Bronchial epithelial cell (primary cell): Measurements from ENCODE around the gene ONECUT3. TPM values are rescaled to one million over a fixed set of nuclear protein-coding genes. Genes with fewer than 3 reads are reported as not detected.

ENCODE experiments used
- DNase-seq: peaks from one replicate; pipeline ENCODE4 v3.0.0-alpha.2; 2010; ENCODE audit warnings: low read depth
- FAIRE-seq: peaks from 2 replicates; lab custom pipeline; 2011; peaks lifted over from hg19 to GRCh38; lab: Jason Lieb, UNC
- H3K27me3 ChIP-seq: 2 replicates; pipeline ENCODE4 v1.5.1; 2011; ENCODE audit warnings: low read length; ENCODE audit not compliant: control insufficient read depth, insufficient read depth
- H3K36me3 ChIP-seq: 2 replicates; pipeline ENCODE4 v1.5.1; 2011; ENCODE audit warnings: low read length; ENCODE audit not compliant: control insufficient read depth, insufficient read depth
- H3K4me3 ChIP-seq: 2 replicates; pipeline ENCODE4 v1.5.1; 2011; ENCODE audit warnings: mild to moderate bottlenecking, low read depth, low read length, control low read depth
- CTCF ChIP-seq: IDR thresholded peaks from 2 replicates; pipeline ENCODE4 v1.5.1; 2011; ENCODE audit warnings: mild to moderate bottlenecking, moderate library complexity, low read length, control low read depth, inconsistent platforms; ENCODE audit not compliant: insufficient read depth, severe bottlenecking
- total RNA-seq: library from RNA; depleted of rRNA; stranded (reverse); fragments of >200 nt; gene quantifications from 2 replicates; pipeline ENCODE4 v1.2.1, GENCODE V29; 2014

Gene ONECUT3
- total RNA-seq, 1 donor from 2014 or later: under 0.01 TPM

DNA sequence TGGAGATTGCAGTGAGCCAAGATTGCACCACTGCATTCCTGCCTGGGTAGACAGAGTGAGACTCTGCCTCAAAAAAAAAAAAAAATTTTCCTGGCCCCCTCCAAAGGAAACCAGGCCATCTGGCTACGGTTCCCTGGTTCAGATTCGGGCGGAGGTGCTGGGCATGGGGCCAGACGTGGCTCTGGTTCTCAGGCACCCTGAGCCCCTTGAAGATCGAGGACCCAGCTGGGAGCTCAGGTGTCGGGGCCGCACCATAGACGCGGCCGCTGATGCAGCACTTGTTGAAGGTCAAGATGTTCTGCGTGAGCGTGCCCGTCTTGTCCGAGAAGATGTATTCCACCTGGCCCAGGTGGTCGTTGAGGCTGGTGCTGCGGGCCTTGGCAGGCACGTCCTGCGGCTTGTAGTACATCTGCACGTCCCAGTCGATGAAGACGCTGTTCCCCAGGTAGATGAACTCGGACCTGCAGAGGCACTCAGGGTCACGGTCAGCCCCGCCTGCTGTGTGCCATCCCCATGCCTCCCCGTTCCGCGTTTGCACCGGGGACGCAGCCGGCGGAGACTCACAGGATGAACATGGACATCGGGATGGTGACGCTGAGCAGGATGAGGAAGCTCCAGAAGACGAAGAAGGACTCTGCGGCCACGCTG, 46.5 kb downstream of the ONECUT3 start:
- H3K36me3 ChIP-seq: no peaks in the 10 kb centered on the region
- H3K27me3 ChIP-seq: no peaks in the 10 kb centered on the region
- FAIRE-seq (no peak), DNase-seq (no peak)
- TF ChIP-seq CTCF: no peak
- H3K4me3 ChIP-seq: no peak overlapping the region

GRCh38 chr19:1804858-1805257, 51.6 kb downstream of the ONECUT3 start:
- no peak overlapping the region for H3K4me3 ChIP-seq
- no peak for FAIRE-seq
- no peak for TF ChIP-seq CTCF
- DNase-seq: no peak
- no peaks in the 10 kb centered on the region for H3K36me3 ChIP-seq
- H3K27me3 ChIP-seq: no peaks in the 10 kb centered on the region

DNA sequence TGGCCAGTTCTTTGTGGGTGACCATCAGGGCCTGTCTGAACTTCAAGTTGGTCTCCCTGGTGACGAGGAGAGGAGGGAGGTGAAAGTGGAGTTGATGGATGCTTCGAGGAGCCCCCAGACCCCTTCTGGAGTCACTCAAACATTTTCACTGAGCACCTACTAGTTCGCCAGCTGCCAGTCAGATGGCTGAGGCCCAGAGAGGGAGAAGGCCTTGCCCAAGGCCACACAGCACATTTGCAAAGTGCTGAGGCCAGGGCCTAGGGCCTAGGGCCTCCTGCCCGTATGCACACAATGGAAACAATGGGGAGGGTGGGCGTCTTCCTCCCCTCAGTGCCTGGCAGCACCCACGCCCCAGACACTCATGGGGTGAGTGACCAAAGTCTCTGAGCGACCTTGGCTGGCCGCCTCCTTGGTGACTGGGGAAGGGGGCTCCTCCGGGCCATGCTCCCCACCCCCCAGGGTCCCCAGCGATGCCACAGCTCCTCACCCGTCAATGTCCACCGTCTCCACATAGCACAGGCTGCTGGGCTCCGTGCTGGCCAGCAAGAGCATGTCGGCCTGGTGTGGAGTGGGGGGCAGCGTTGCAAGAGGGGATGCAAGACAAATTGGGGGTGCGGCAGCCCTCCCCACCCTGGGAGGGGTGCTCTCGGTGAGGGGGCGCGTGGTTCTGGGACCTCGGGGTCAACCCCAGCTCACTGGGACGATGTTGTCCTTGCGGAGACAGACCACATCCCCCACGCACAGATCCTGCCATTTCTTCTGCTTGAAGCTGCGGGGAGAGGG, 52.3 kb downstream of the ONECUT3 start:
- no peak for TF ChIP-seq CTCF
- FAIRE-seq: no peak
- Histone ChIP-seq H3K36me3 (no peaks in the 10 kb centered on the region), H3K27me3 (no peaks in the 10 kb centered on the region), H3K4me3 (no peak overlapping the region)
- no peak for DNase-seq

DNA sequence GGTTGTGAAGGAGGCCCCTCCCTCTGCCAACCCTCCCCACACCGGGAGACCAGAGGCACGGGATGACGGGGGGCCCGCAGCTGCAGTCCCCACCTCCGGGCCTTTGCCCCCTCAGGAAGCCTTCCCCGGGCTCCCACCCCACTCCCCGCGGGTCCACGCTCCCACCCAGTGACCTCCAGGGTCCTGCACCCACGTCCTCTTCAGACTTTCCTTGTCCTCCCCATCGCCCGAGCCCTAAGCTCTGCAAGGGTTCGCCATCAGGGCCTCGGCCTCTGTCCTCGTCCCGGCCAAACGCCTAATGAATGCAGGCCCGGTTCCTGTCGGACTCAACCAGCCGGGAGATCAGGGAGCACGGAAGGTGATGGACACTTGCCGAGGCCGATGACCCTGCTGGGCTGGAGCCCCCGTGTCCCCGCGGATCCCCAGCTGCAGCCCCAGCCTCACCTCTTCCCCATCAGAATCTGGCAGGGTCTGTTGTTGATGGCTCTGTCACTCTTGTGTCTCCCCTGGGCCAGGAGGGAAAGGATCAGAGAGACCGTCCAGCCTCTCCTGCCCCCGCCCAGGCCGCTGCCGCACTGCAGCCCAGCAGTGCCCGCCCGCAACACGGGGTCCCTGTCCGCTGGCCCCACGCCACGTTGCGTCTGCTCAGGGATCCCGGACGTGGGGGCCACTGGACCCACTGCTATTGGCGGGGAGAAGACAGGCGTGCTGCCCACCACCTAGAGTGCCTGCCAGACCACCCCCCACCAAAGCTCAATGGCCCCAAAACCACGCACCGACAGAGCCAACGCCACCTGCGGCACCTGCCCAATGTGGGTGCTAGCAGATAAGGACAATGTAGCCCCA, 53.1 kb downstream of the ONECUT3 start:
- Histone ChIP-seq H3K36me3 (no peaks in the 10 kb centered on the region), H3K27me3 (no peaks in the 10 kb centered on the region), H3K4me3 (no peak overlapping the region)
- DNase-seq (no peak), FAIRE-seq (no peak)
- TF ChIP-seq CTCF: no peak

DNA sequence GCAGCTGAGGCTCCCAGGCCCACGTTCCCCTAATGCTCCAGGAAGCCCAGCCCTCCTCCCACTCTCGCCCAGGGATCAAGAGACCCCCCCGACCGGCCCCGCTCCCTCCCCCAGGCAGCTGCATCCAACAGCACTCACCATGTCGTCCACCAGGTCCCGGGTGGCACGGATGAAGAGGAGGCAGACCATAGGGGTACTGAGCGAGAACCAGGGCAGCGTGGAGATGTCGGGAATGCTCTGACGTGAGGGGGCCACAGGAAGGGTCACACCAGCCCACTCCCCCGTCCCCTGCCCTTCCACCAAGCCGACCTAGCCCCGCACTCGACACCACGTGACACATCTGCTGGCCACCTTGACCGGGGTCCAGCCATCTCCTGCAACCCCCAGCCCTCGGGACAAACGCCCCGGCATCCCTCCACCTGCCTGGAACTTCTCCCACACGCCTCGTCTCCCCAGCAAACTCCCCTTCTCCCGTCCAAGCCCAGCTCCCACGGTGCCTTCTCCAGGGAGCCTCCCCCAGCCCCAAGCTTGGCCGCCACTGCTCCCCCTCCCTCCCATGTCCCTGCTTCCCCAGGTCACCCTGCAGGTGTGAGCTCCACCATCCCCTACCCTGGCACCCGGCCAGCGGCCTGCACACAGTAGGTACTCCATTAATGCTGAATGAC, 53.9 kb downstream of the ONECUT3 start:
- no peaks in the 10 kb centered on the region for H3K36me3 ChIP-seq
- H3K27me3 ChIP-seq: no peaks in the 10 kb centered on the region
- FAIRE-seq (no peak), DNase-seq (no peak)
- no peak overlapping the region for H3K4me3 ChIP-seq
- TF ChIP-seq CTCF: no peak
